Memory B cell (primary cell): Measurements from ENCODE around the gene SPRING1.
A peak's percentile ranks its signal among the peaks of the same experiment; 100 is the strongest.

ENCODE experiments used
- ATAC-seq: fragments of 150-1000 bp; cut with Tn5 transposase; 2 replicates; pipeline ENCODE4 v1.10.0; 2021; ENCODE audit warnings: low read depth, mild to moderate bottlenecking, moderate library complexity
- DNase-seq, 2 donors: peaks; one replicate each; pipeline ENCODE4 v3.0.0; 2022; ENCODE audit warnings: low spot score in 2 of 2
- H3K27ac Mint-ChIP-seq: one replicate; pipeline ENCODE4 v1.8.0; 2022; ENCODE audit warnings: mild to moderate bottlenecking, moderate library complexity, mixed read lengths
- H3K27me3 Mint-ChIP-seq: one replicate; pipeline ENCODE4 v1.8.0; 2022; ENCODE audit warnings: mixed read lengths
- H3K36me3 Mint-ChIP-seq: one replicate; pipeline ENCODE4 v1.8.0; 2022; ENCODE audit warnings: mild to moderate bottlenecking, mixed read lengths
- H3K4me1 Mint-ChIP-seq: one replicate; pipeline ENCODE4 v1.8.0; 2022; ENCODE audit warnings: mixed read lengths
- H3K4me3 Mint-ChIP-seq: one replicate; pipeline ENCODE4 v1.8.0; 2022; ENCODE audit warnings: mild to moderate bottlenecking, moderate library complexity, mixed read lengths
- H3K9me3 Mint-ChIP-seq: one replicate; pipeline ENCODE4 v1.8.0; 2022; ENCODE audit warnings: mixed read lengths

Gene SPRING1

GRCh38 chr12:116731801-116732200 lies 6.1 kb downstream of the SPRING1 start:
- H3K27ac Mint-ChIP-seq = no peak overlapping the region
- peaks cover 32% of the 10 kb centered on the region for H3K4me1 Mint-ChIP-seq
- peaks cover 17% of the 10 kb centered on the region for H3K36me3 Mint-ChIP-seq
- no peaks in the 10 kb centered on the region for H3K27me3 Mint-ChIP-seq
- no peak for DNase-seq
- no peak for ATAC-seq
- no peak overlapping the region for H3K4me3 Mint-ChIP-seq
- no peaks in the 10 kb centered on the region for H3K9me3 Mint-ChIP-seq

DNA sequence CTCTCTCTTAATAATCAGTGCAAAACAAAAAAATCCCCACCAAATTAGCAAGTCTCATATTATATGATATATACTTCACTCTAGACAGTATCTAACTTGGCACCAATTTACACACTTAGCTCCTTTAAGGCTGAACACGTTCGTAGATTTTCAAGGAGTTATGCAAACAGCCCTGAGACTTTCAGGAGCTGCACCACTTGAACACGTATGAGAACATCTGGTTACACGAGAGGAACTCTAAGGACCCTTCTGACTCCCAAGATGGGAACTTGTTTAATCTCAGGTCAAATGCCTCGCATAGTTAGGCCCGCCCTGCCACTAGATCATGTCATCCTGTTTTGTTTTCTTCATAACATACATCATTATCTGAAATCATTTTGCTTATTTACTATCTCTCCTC lies 10.0 kb downstream of the SPRING1 start:
- Mint-ChIP-seq H3K4me3 (no peak overlapping the region), H3K27me3 (no peaks in the 10 kb centered on the region), H3K36me3 (peaks cover 6% of the 10 kb centered on the region), H3K27ac (no peak overlapping the region), H3K9me3 (no peaks in the 10 kb centered on the region), H3K4me1 (peaks cover 14% of the 10 kb centered on the region)
- no peak for ATAC-seq
- no peak for DNase-seq

DNA sequence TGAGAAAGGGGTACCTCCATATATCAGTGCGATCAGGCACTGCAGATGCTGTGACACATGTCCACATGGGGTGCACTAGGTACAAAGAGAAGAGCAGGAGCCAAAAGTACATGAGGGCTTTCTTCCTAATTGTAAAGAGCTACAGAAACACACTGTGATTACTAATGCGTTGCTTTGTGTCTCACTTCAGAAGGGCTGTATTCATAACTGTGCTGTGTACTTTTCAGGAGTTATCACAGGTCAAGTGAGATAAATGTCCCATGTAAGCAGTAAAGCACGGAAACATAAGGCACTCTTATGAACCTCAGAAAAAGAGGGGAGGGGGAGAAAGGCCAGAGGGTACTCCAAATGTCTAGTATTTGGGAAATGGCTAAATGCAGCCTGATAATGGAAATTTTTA lies 10.6 kb downstream of the SPRING1 start:
- DNase-seq (no peak), ATAC-seq (no peak)
- Mint-ChIP-seq H3K27me3 (no peaks in the 10 kb centered on the region), H3K4me3 (no peak overlapping the region), H3K9me3 (no peaks in the 10 kb centered on the region), H3K27ac (no peak overlapping the region), H3K4me1 (peaks cover 15% of the 10 kb centered on the region), H3K36me3 (peaks cover 7% of the 10 kb centered on the region)

- Mint-ChIP-seq H3K27ac (no peak overlapping the region), H3K27me3 (no peaks in the 10 kb centered on the region), H3K4me3 (no peak overlapping the region), H3K9me3 (no peaks in the 10 kb centered on the region), H3K36me3 (peaks cover 12% of the 10 kb centered on the region), H3K4me1 (peaks cover 17% of the 10 kb centered on the region)
- DNase-seq (no peak), ATAC-seq (no peak)
Measured at GRCh38 chr12:116726694-116727093, 11.2 kb downstream of the SPRING1 start.

DNA sequence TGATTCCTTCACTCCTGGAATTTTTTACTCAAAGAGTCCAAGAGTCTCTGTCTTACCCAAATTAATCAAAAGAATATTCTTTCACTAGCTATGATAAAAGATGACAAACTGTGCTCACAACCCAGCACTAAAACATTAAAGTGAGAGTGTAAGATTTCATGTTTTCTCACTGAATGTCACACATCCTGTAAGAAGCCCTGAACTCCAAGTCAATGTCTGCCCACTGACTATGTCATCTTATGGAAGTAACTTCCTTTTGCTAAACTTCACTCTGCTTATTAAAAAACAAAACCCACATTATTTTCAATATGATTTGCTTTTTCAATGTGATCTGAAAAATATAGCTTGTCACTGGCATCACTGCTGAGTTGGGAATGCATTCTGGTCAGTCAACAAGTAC lies 15.6 kb downstream of the SPRING1 start:
- Mint-ChIP-seq H3K4me3 (no peak overlapping the region), H3K36me3 (peaks cover 24% of the 10 kb centered on the region), H3K9me3 (no peaks in the 10 kb centered on the region), H3K27ac (peak overlapping the region; percentile 73), H3K27me3 (no peaks in the 10 kb centered on the region), H3K4me1 (peaks cover 15% of the 10 kb centered on the region)
- no peak for DNase-seq
- ATAC-seq = no peak

DNA sequence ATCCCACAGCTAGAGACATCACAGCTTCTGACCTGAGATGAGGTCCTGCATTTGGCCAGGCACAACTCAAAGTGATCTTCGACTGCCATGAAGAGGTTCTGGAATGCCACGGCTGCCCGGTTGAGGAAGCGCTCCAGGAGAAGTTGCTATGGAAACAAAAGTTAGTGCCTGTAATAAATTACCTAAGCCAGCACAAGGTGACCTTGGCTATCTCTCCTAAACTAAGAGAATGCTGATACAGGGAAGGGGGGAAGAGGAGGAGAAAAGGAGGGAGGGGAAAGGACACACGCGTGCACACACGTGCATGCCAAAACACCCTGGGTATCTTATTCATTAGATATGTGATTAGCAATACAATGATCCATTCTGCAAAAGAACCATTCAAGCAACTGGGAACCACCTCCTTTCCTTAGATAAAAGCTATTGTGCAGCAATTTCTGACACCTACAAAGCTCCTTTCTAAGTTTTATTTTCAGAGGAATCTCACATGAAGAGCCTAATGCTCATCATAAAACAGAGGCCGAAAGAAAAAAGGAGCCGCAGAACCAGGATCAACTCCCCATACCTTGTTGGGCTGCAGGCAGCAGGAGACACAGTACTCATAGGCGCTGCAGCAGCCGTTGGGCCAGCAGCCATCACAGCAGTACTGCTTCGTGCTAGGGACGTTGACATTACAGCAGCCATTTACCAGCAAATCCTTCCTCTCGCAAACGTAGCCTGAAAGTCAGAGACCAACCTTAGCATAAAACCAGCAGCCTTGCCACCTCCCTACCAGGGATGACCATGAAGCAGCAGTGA lies 17.9 kb downstream of the SPRING1 start:
- Mint-ChIP-seq H3K4me1 (peaks cover 13% of the 10 kb centered on the region), H3K36me3 (peaks cover 36% of the 10 kb centered on the region), H3K4me3 (no peak overlapping the region), H3K27ac (no peak overlapping the region), H3K27me3 (no peaks in the 10 kb centered on the region), H3K9me3 (no peaks in the 10 kb centered on the region)
- DNase-seq = no peak
- ATAC-seq = no peak

- no peaks in the 10 kb centered on the region for H3K27me3 Mint-ChIP-seq
- H3K27ac Mint-ChIP-seq = peak overlapping the region; percentile 45
- no peak for ATAC-seq
- no peak for DNase-seq
- no peaks in the 10 kb centered on the region for H3K9me3 Mint-ChIP-seq
- peaks cover 36% of the 10 kb centered on the region for H3K36me3 Mint-ChIP-seq
- H3K4me3 Mint-ChIP-seq = no peak overlapping the region
- H3K4me1 Mint-ChIP-seq = peaks cover 16% of the 10 kb centered on the region
Measured at GRCh38 chr12:116718655-116719454, 19.0 kb downstream of the SPRING1 start.

- H3K4me3 Mint-ChIP-seq = no peak overlapping the region
- no peak overlapping the region for H3K27ac Mint-ChIP-seq
- no peak for DNase-seq
- no peak for ATAC-seq
- H3K4me1 Mint-ChIP-seq = peaks cover 16% of the 10 kb centered on the region
- H3K9me3 Mint-ChIP-seq = no peaks in the 10 kb centered on the region
- H3K27me3 Mint-ChIP-seq = no peaks in the 10 kb centered on the region
- H3K36me3 Mint-ChIP-seq = peaks cover 34% of the 10 kb centered on the region
Measured at GRCh38 chr12:116717466-116718437, 20.1 kb downstream of the SPRING1 start.

- ATAC-seq = no peak
- H3K27ac Mint-ChIP-seq = peak overlapping the region; percentile 12
Measured at GRCh38 chr12:116714175-116714574, 23.7 kb downstream of the SPRING1 start.

DNA sequence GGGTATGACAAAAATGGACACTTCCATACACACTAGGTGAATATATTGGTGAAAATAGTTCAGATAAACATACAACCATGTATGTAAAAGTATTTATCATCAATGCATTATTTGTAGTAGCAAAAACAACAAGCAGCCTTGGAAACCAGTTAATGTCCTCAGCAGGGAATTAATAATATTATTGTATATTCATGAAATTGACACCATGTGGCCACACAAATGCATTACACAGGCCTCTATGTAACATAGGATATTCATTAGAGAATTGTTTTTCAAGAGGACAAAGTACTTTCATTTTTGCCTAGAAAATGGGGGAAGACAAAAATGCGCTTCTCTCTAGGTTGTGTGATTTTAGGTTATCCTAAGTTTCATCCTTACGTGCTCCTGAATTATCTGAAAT lies 24.3 kb downstream of the SPRING1 start:
- Mint-ChIP-seq H3K4me3 (no peak overlapping the region), H3K9me3 (no peaks in the 10 kb centered on the region), H3K4me1 (peaks cover 13% of the 10 kb centered on the region), H3K36me3 (peaks cover 17% of the 10 kb centered on the region), H3K27me3 (no peaks in the 10 kb centered on the region), H3K27ac (peak overlapping the region; percentile 12)
- ATAC-seq (no peak), DNase-seq (no peak)

More at GRCh38 chr12:116714175-116714574, 23.7 kb downstream of the SPRING1 start:
- Mint-ChIP-seq H3K27me3 (no peaks in the 10 kb centered on the region), H3K36me3 (peaks cover 17% of the 10 kb centered on the region), H3K4me1 (peaks cover 12% of the 10 kb centered on the region), H3K9me3 (no peaks in the 10 kb centered on the region), H3K4me3 (no peak overlapping the region)
- no peak for DNase-seq

DNA sequence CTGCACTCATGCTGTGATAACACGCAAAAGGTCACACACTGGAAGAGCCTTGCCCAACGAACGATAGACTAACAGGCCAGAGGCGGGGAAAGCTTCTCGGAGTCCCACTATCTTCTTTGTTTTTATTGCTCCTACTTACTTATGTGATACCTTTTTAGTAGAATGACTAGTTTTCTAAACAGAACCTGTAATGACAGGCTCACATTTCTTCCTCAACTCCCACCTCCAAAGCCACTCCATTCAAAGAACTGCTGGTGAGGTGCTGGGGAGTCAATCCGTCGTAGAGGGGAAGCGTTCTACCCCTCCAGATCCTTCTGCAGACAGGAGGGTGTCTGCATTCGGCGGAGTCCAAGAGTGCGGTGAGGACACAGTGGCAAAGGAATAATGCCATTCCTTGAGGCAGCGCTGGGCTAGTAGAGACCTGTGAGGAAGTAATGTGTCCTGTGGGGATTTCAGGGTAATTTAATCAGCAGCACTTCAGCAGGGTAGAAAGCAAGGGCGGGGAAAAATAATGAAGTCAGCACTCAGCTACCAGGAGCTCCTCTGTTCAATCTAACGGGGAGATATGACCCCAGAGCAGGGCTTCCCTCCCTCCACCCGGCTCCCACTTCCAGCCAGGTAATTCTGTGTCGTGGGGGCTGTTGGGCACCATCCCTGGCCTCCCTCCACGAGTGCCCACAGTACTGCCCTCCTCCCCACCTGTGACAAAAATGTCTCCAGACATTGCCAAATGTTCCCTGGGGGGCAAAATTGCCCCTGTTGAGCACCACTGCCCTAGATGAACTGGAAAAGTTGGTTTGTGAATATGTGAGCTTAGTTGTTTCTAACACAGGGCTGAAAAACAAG lies 25.2 kb downstream of the SPRING1 start:
- Mint-ChIP-seq H3K4me3 (no peak overlapping the region), H3K27me3 (no peaks in the 10 kb centered on the region), H3K9me3 (no peaks in the 10 kb centered on the region), H3K4me1 (peaks cover 19% of the 10 kb centered on the region), H3K27ac (peak overlapping the region; percentile 31), H3K36me3 (peaks cover 16% of the 10 kb centered on the region)
- no peak for ATAC-seq
- DNase-seq = no peak

DNA sequence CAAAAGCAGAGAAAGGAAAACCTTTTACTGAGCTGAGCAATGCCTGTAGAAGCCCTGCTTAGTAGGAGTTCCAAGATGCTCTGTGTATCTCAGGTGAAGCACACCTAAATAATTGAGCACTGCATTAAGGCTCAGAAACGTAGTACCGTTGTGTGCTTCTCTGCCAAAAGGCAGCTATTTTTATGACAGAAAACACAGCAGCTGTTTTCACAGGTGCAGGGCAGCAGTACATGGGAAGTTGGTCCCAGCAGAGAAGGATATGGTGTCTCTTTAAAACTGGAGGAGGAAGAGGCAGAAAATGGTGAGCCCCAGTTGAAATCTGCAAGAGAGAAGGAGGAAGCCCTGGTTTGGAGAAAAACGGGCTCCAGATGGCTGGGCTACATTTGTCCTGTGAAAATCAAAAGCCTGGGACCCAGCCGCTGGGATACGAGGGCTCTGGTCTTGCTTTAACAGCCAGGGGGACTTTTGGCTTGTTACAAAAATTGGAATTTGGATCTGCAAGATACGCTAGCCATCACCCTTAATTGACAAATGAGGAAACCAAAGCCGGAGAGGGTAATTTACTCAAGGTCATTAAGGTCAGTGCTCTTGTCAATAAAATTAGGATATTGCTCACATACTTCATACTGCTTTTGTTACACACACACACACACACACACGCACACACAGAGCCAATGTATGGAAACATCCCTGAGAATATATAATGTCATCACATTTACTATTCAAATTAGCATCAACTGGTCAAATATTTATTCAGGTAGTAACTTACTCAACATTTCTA lies 27.3 kb downstream of the SPRING1 start:
- no peaks in the 10 kb centered on the region for H3K9me3 Mint-ChIP-seq
- peaks cover 2% of the 10 kb centered on the region for H3K36me3 Mint-ChIP-seq
- peaks cover 20% of the 10 kb centered on the region for H3K4me1 Mint-ChIP-seq
- DNase-seq (no peak), ATAC-seq (no peak)
- no peaks in the 10 kb centered on the region for H3K27me3 Mint-ChIP-seq
- no peak overlapping the region for H3K27ac Mint-ChIP-seq
- H3K4me3 Mint-ChIP-seq = no peak overlapping the region
